NB4 (cell line): ENCODE measurements around the gene DIS3L2.

Source experiments
- CTCF ChIP-seq: IDR thresholded peaks from one replicate; pipeline ENCODE4 v1.5.1; 2012; ENCODE audit warnings: low read depth, low read length
- MYC ChIP-seq: IDR thresholded peaks from 2 replicates; pipeline ENCODE4 v1.6.1; 2011; ENCODE audit warnings: low read depth, low read length
- POLR2A ChIP-seq: IDR thresholded peaks from 2 replicates; pipeline ENCODE4 v1.6.1; 2011; ENCODE audit warnings: mild to moderate bottlenecking; ENCODE audit not compliant: insufficient read length; ENCODE audit errors: extremely low read depth

- no peak for TF ChIP-seq POLR2A
- no peak for TF ChIP-seq CTCF
- TF ChIP-seq MYC, result no peak
These were observed 383.7 kb downstream of the DIS3L2 start for GRCh38 chr2:232345251-232345650.
